ENCODE results near the gene CYB561D1.
A peak's percentile ranks its signal among the peaks of the same experiment; 100 is the strongest.

The CYB561D1 gene

GRCh38 chr1:109479901-109480300 is 14.0 kb upstream of the CYB561D1 start (continued):
- TF ChIP-seq ZNF8 (CRISPR knock-in tag; IDR thresholded peaks at IDR 0.05) = no peak

- TF ChIP-seq RARB (CRISPR knock-in tag; IDR thresholded peaks at IDR 0.05) = no peak
- no peak for TF ChIP-seq OSR1 (CRISPR knock-in tag; IDR thresholded peaks at IDR 0.05)
- TF ChIP-seq TCF4 (CRISPR knock-in tag; IDR thresholded peaks at IDR 0.05; ENCODE audit: borderline replicate concordance) = no peak
- TF ChIP-seq PPARA (CRISPR knock-in tag; IDR thresholded peaks at IDR 0.05; ENCODE audit: borderline replicate concordance) = no peak
- TF ChIP-seq TSHZ2 (CRISPR knock-in tag; IDR thresholded peaks at IDR 0.05) = no peak
- TF ChIP-seq ZNF8 (CRISPR knock-in tag; IDR thresholded peaks at IDR 0.05) = no peak
- no peak for TF ChIP-seq ARNTL (CRISPR knock-in tag; IDR thresholded peaks at IDR 0.05; ENCODE audit: borderline replicate concordance, low read depth)
- no peak for TF ChIP-seq ZFP30 (CRISPR knock-in tag; IDR thresholded peaks at IDR 0.05)
- TF ChIP-seq TOX (CRISPR knock-in tag; IDR thresholded peaks at IDR 0.05; ENCODE audit: borderline replicate concordance) = no peak
- no peak for TF ChIP-seq CREB5 (CRISPR knock-in tag; IDR thresholded peaks at IDR 0.05; ENCODE audit: low read depth)
- TF ChIP-seq ZFP3 (CRISPR knock-in tag; IDR thresholded peaks at IDR 0.05) = no peak
- ATAC-seq = no peak
Measured at GRCh38 chr1:109481646-109482045, 12.2 kb upstream of the CYB561D1 start.

GRCh38 chr1:109482242-109482641 is 11.7 kb upstream of the CYB561D1 start:
- TF ChIP-seq ISL1 (CRISPR knock-in tag; IDR thresholded peaks at IDR 0.05) (no peak), ESRRG (CRISPR knock-in tag; IDR thresholded peaks at IDR 0.05) (no peak), POU6F1 (CRISPR knock-in tag; IDR thresholded peaks at IDR 0.05; ENCODE audit: borderline replicate concordance, low read depth) (no peak), TCF4 (CRISPR knock-in tag; IDR thresholded peaks at IDR 0.05; ENCODE audit: borderline replicate concordance) (no peak), PPARA (CRISPR knock-in tag; IDR thresholded peaks at IDR 0.05; ENCODE audit: borderline replicate concordance) (no peak), ZFP30 (CRISPR knock-in tag; IDR thresholded peaks at IDR 0.05) (no peak), BACH2 (CRISPR knock-in tag; IDR thresholded peaks at IDR 0.05; ENCODE audit: borderline replicate concordance) (no peak), OSR1 (CRISPR knock-in tag; IDR thresholded peaks at IDR 0.05) (no peak), CREB5 (CRISPR knock-in tag; IDR thresholded peaks at IDR 0.05; ENCODE audit: low read depth) (no peak), CSRNP3 (CRISPR knock-in tag; IDR thresholded peaks at IDR 0.05) (no peak)

GRCh38 chr1:109482791-109483671 is 10.9 kb upstream of the CYB561D1 start:
- TF ChIP-seq SNAI2 (CRISPR knock-in tag; IDR thresholded peaks at IDR 0.05) (no peak), PATZ1 (CRISPR knock-in tag; IDR thresholded peaks at IDR 0.05; ENCODE audit: borderline replicate concordance) (no peak), PPARA (CRISPR knock-in tag; IDR thresholded peaks at IDR 0.05; ENCODE audit: borderline replicate concordance) (no peak)
- ATAC-seq = peak; percentile 59

More at GRCh38 chr1:109482242-109482641, 11.7 kb upstream of the CYB561D1 start:
- no peak for ATAC-seq

Data from SK-N-SH treated with all-trans-retinoic acid at 6 μM for 48 hours (cell line).